Neutrophil (primary cell): ENCODE results near the gene TNFRSF25.
"Not testable (repeated sequence)": the region's sequence is repeated elsewhere in the genome, so short reads cannot be mapped to it uniquely, and the experiment has no call there.

Source experiments
- H3K27ac ChIP-seq: fragments of 200-600 bp; sonication (generic); 2 replicates; pipeline ENCODE4 v1.5.1; 2016; ENCODE audit warnings: mild to moderate bottlenecking, moderate library complexity
- H3K27me3 ChIP-seq: fragments of 200-600 bp; sonication (generic); 2 replicates; pipeline ENCODE4 v1.6.0; 2016; ENCODE audit warnings: mild to moderate bottlenecking
- H3K36me3 ChIP-seq: fragments of 200-600 bp; sonication (generic); 2 replicates; pipeline ENCODE4 v1.5.1; 2017
- H3K4me1 ChIP-seq, 2 experiments: fragments of 200-600 bp in 1 of 2; sonication (generic) in 1 of 2; 1 replicate in 1 of 2; 2 replicates in 1 of 2; pipeline versions ENCODE4 v1.5.1 to v1.6.1; 2013 to 2016; ENCODE audit warnings: low read depth in 1 of 2, low read length in 1 of 2, mild to moderate bottlenecking in 1 of 2, moderate library complexity in 1 of 2; ENCODE audit not compliant: control insufficient read depth in 1 of 2, insufficient read depth in 1 of 2
- H3K4me3 ChIP-seq, 2 experiments: fragments of 200-600 bp in 1 of 2; sonication (generic) in 1 of 2; 1 replicate in 1 of 2; 2 replicates in 1 of 2; pipeline ENCODE4 v1.5.1; 2013 to 2016; ENCODE audit warnings: low read depth in 1 of 2, low read length in 1 of 2, mild to moderate bottlenecking in 1 of 2, moderate library complexity in 1 of 2
- H3K9me3 ChIP-seq: fragments of 200-600 bp; sonication (generic); 2 replicates; pipeline ENCODE4 v1.5.1; 2016
- TF ChIP-seq, protein P1 (sequence below): fragments of 200-600 bp; sonication (generic); IDR thresholded peaks from 2 replicates; pipeline ENCODE4 v1.5.1; 2016; ENCODE audit warnings: antibody characterized with exemption

TNFRSF25 gene

DNA sequence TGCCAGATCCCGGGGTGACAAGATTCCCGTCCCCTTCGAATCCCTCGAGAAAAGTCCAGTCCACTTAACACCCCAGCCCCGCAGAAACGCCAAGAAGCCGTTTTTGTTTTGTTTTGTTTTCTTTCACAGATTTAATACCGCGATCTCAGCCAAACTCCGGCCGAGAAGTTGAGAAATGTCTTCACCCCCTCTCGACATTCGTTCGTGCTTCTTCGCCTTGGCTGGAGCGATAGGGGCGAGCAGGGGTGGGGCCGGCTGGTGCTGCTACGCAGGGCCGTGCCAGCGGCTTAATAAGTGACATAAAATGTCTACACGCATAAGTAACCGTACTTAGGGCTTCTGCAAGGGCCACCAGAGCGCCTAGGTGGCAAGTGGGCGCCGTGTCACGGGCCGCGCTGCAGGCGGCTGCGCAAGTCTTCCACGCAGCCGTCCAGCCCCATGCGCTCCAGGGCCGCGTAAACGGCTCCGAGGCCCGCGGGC, 4.9 kb downstream of the TNFRSF25 start:
- no peak overlapping the region for H3K4me3 ChIP-seq
- H3K4me1 ChIP-seq = no peaks in the 10 kb centered on the region
- no peak overlapping the region for H3K27ac ChIP-seq

DNA sequence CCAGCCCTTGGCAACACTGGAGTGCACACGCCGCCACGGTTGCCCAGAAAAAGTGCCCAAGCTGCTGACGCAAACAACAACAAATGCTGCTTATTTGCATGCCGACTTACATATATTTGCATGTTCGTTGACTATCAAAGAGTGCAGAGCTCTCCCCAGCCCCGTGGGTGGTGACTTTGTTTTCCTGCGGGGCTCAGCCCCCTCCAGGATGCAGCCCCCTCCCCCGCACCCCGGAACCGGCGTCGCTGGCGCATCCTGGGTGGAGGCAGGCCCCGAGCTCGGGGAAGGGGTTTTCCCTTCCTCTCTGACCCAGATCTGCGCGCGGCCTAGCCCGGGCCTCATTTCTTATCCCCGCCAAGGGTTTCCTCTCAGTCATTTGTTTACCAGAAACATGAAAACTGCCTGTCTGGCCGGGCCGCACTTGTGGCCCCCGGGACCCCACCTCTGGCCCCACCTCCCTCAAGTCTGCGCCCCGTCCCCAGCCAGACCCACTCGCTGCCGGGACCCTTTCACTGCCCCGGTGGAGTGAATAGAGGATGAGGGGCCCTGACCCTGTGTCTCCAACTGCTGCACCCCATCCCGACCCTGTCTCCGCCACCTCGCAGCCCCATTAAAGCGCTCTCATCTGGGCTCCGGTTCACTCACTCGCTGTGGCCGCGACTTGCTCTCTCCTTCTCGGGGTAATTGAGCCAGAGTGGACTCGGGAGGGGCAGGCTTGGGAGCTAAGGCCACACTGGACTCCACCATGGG, 5.5 kb downstream of the TNFRSF25 start:
- Histone ChIP-seq H3K27ac (no peak overlapping the region), H3K4me1 (no peaks in the 10 kb centered on the region), H3K9me3 (no peaks in the 10 kb centered on the region), H3K36me3 (no peaks in the 10 kb centered on the region), H3K4me3 (no peak overlapping the region), H3K27me3 (peaks cover 96% of the 10 kb centered on the region)
- TF ChIP-seq, protein P1, sequence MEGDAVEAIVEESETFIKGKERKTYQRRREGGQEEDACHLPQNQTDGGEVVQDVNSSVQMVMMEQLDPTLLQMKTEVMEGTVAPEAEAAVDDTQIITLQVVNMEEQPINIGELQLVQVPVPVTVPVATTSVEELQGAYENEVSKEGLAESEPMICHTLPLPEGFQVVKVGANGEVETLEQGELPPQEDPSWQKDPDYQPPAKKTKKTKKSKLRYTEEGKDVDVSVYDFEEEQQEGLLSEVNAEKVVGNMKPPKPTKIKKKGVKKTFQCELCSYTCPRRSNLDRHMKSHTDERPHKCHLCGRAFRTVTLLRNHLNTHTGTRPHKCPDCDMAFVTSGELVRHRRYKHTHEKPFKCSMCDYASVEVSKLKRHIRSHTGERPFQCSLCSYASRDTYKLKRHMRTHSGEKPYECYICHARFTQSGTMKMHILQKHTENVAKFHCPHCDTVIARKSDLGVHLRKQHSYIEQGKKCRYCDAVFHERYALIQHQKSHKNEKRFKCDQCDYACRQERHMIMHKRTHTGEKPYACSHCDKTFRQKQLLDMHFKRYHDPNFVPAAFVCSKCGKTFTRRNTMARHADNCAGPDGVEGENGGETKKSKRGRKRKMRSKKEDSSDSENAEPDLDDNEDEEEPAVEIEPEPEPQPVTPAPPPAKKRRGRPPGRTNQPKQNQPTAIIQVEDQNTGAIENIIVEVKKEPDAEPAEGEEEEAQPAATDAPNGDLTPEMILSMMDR = no peak

More for the DNA sequence above, 4.9 kb downstream of the TNFRSF25 start:
- Histone ChIP-seq H3K27me3 (peaks cover 96% of the 10 kb centered on the region), H3K9me3 (no peaks in the 10 kb centered on the region), H3K36me3 (no peaks in the 10 kb centered on the region)
- TF ChIP-seq, protein P1 = no peak

DNA sequence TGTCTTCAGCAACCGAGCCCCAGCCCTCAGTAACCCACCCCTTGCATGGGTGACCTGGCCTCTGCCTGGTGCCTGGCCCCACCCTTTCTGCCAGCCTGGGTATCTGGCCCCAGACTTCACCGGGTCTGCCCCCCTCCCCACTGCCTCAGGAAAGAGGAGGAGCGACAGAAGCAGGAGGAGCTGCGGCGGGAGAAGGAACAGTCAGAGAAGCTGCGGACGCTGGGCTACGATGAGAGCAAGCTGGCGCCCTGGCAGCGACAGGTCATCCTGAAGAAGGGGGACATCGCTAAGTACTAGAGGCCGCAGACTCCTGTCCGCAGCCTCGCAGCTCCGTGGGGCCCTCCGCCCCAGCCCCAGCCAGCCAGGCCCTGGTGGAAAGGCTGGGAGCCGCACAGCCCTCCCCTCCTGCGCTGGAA, 6.1 kb downstream of the TNFRSF25 start:
- Histone ChIP-seq H3K4me3 (no peak overlapping the region), H3K36me3 (no peaks in the 10 kb centered on the region), H3K27me3 (peaks cover 96% of the 10 kb centered on the region), H3K27ac (no peak overlapping the region), H3K9me3 (no peaks in the 10 kb centered on the region), H3K4me1 (no peaks in the 10 kb centered on the region)
- TF ChIP-seq, protein P1 = no peak

DNA sequence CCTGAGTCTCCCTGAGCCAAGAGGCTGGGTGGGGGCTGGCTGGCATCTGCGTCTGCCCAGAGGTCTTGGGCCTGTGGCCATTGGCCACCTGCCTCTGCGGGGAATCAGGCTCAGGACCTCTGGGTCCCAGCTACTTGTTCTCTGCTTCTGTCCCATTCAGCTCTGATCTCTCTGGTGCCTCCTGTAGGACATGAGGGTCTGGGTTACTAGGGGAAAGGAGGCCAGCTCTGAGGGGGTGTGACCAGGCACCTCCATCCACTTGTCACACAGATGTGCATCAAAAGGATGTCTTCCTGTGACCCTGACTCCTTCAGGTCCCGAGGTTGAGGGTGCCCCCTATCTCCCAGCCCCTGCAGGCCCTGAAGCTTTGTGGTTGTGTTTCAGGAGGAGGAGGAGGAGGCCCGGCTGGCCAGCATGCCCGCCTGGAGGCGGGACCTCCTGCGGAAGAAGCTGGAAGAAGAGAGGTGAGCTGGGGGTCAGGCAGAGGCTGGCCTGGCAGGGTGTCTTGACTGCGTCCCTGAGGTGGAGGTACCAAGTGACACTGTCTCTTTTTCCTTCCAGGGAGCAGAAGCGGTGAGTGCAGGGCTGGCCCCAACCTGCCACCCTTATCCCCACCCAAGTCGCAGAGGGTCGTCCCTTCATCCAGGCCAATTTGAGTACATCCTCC, 9.0 kb downstream of the TNFRSF25 start:
- H3K27ac ChIP-seq = no peak overlapping the region
- no peak overlapping the region for H3K4me3 ChIP-seq
- H3K4me1 ChIP-seq = no peaks in the 10 kb centered on the region
- TF ChIP-seq, protein P1 = no peak
- H3K36me3 ChIP-seq = no peaks in the 10 kb centered on the region
- H3K9me3 ChIP-seq = no peaks in the 10 kb centered on the region
- peaks cover 100% of the 10 kb centered on the region for H3K27me3 ChIP-seq

DNA sequence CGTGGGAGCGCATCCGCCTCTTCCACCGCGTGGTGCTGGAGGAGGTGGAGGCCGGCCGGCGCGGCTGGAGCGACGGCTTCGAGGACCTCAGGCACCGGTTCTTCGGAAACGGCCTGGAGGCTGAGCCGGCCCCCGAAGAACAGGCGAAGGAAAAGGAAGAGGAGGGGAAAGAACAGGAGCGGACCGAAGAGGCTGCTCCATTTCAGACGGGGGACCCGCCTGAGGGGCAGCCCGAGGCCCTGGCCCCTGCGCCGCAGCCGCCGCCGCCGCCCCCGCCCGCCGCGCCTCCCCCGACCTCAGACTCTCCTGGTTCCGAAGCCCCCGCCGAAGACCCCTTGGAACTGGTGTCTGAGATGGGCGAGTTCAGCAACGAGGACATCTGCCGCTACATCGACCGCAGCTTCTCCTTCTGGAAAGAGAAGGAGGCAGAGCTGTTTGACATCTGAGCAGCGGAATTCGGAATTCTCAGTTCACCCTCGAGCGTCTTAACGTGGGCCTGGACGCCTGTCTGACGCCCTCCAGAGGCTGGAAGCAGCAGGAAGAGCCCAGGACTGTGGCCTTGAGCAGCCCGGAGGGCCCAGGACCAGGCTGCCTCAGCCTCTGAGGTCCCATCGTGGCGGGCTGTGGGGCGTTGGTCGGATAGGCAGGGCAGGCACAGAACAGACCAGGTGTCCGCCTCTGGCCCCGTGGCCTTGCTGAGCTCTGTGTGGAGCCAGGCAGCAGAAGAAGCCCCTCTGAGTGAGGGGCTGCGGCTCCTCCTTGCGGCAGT, 10.0 kb downstream of the TNFRSF25 start:
- peaks cover 100% of the 10 kb centered on the region for H3K27me3 ChIP-seq
- not testable (repeated sequence) for H3K4me1 ChIP-seq, H3K4me3 ChIP-seq, H3K36me3 ChIP-seq, H3K9me3 ChIP-seq, H3K27ac ChIP-seq
